Occipital lobe (tissue), 2 donors: ENCODE results near the gene VWA8. TPM values are rescaled to one million over a fixed set of nuclear protein-coding genes. Genes with fewer than 3 reads are reported as not detected.
"Not testable (repeated sequence)": the region's sequence is repeated elsewhere in the genome, so short reads cannot be mapped to it uniquely, and the experiment has no call there.

ENCODE experiments used
- DNase-seq: peaks from one replicate; lab custom pipeline; 2025; lab: John Stamatoyannopoulos, UW
- total RNA-seq: library from RNA; depleted of rRNA; stranded (reverse); fragments of >200 nt; gene quantifications from one replicate; pipeline ENCODE4 v1.2.3, GENCODE V29; 2014

The VWA8 gene
- total RNA-seq, 1 donor from 2014 or later, result 53.7 TPM

DNA sequence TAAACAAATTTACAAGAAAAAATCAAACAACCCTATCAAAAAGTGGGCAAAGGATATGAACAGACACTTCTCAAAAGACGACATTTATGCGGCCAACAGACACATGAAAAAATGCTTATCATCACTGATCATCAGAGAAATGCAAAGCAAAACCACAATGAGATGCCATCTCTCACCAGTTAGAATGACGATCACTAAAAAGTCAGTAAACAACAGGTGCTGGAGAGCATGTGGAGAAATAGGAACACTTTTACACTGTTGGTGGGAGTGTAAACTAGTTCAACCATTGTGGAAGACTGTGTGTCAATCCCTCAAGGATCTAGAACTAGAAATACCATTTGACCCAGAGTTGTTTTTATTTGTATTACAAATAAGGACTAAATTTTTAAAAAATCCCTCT, 215.4 kb downstream of the VWA8 start:
- DNase-seq, result not testable (repeated sequence)

DNA sequence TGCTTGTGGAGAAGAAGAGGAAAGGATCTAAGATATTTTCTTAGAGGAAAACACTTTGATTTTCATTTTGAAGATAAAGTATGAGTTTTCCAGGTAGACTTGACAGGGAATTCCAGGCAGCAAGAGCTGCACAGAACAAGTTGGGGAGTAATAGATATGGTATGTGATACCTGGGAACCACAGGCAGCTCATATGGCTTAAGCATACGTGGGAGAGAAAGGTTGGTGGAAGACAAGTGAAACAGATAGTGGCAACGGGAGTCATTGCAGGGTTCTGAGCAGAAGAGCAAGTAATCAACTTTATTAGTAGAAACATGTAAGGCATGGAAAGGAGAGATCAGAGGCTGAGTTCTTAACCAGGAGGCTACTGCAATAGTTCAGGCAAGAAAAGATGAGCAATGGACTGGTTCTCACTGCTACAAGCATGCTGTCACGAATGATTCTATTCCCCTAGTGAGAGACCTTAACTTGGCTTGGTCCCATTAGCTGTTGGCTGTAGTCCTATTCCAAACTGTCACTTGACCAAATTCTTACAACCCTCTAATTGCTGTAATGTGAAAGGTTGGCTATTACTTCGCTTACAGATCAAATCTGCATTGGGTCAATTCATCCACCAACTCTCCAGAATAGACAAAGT, 217.9 kb downstream of the VWA8 start:
- DNase-seq, result no peak

GRCh38 chr13:41740479-41740878, 220.4 kb downstream of the VWA8 start:
- no peak for DNase-seq

DNA sequence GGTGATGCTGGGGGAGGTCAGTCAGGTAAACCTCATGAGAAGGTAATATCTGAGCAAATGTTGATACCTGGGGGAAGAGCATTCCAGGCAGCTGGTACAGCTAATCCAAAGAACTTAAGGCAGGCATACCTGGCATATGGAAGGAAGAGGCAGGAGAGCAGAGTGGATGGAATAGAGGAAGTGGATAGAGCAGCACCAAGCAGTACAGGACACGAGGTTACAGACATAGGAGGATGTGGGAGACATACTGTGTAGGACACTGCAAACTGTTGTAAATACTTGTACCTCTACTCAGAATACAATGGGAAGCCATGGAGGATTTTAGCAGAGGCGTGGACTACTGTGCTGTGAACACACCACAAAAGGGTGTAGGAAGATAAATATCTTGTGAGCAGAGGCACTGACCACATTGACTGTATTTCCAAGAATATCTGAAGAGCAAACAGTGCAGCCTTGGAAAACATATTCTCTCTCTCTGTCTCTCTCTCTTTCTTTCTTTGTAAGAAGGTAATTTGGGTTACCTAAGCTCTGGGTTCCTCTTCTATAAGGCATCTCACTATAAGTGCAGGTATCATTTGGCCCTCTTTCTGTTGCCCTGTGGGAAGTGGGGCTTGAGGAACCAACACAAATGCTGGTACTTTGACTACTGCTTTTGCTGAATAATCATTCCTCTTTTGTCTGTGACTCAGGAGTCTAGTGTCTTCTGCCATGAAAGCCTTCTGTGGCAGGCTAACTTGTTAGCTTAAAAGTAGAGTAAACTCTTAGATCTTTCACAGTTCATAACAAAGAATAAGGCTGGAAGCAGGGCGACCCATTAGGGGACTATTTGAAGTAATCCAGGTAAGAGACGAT, 238.0 kb downstream of the VWA8 start:
- no peak for DNase-seq

DNA sequence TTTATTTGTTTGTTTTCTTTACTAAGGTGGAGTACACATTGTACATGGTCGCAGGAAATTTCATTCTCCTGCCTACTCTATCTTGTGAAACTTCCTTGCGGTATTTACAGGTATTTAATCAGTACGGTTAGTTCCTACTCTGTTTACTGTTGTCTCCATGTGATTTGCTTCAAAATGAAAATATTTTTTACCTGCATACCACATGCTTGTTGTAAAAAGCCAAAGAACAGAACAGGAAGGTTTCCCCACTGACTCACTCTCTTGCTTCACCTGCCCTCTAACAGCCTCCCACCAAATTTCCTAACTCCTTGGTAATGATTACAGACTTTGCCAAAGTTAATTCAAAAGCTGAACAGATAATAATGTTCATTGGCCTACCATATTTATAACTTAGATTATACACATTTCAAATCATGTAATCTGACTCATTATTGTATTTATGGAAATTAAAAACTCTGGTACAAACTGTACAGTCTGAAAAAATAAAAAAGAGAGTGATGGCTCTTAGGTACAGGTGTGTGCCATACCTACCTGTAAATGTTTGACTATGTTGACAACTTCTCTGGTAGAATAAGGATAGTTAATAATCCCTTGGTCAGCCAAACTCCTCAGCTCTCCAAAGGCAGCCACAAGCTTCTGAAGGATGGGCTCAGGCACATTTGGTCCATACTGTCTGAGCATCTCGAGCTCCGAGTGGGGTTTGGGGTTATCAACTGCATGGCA, 239.9 kb downstream of the VWA8 start:
- DNase-seq, result no peak

DNA sequence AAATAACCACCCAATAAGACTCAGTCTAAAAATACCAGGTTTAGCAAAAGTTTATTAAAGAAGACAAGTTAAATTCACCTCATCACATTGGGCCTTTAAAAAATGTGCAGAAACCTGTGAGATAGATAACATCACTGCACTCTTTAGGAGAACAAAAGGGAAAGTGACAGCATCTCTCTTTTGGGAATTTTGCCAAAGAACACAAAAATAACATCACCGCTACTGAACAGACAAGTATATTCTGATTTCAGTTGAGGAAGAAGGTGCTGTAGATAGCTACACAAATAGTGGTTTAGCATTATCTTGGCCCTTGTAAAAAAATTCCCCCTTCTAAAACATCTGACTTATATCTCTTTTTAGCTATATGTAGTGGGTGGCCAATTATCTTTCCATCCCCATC, 244.7 kb downstream of the VWA8 start:
- DNase-seq, result no peak

DNA sequence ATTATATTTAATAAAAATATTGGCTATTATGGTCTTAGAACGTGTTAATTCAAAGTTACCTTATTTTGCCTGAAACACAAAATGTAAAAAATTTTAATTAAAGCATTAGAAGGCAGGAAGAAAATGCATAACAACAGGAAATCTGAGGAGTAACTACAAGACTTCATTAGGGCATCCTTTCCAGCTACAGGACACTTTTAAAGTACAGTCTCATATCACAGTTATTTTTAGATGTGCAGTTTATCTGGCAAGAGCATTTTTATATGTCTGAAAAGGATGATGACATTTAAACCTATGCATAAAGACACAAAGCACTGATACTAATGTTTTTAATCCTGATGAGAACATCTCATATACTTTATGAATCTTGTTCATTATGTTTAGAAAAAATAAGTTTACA, 247.5 kb downstream of the VWA8 start:
- DNase-seq, result no peak

- no peak for DNase-seq
Measured at GRCh38 chr13:41710771-41711170, 250.1 kb downstream of the VWA8 start.

GRCh38 chr13:41709511-41709910, 251.4 kb downstream of the VWA8 start:
- no peak for DNase-seq

DNA sequence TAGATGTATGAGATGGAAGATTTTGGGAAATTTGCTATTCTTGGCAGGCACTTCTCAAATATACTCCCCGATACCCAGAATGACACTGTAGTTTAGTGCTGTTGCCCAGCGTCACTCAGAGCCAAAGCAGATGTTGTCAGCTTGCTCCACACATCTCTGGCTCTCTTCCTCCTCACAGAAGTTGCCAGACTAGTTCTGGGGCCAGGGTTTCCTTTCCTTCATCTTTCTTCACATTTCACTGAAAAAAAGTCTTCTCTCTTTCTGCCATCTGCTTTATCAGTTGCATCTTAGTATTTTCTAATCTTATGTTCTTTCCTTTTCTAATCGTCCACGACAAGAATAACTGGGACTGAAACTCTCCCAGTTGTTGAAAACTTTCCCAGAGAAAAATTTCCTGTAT, 252.2 kb downstream of the VWA8 start:
- no peak for DNase-seq

DNA sequence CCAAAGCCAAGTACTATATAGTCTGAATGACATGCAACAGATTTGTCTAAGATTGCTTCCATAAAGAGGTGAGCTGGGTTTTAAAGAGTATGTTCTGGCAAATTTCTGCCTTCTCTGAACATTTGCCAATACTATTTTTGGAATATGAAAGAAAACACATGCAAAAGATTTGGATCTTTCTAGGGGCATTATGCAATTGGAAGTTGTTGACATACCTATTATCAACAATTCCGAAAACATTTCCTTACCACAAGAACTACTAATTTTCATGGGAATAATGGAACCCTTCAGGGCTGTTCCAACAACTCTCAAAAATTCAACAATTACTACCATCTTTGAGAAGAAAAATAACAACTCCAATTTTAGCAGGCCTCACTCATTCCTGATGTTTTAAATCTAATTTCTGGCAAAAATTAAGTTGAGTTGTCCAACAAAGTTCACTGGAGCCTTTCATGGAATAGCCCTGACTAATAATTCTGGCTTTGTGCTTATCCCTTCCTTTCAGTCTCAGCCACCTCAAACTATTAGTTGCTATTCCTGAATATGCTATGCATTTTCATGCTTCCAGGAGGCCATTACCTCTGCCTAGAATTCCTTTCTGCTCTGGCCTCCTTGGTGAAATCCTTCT, 253.6 kb downstream of the VWA8 start:
- DNase-seq, result no peak

GRCh38 chr13:41706152-41706551, 254.8 kb downstream of the VWA8 start:
- DNase-seq, result no peak

- no peak for DNase-seq
Measured at GRCh38 chr13:41702540-41702939, 258.4 kb downstream of the VWA8 start.

DNA sequence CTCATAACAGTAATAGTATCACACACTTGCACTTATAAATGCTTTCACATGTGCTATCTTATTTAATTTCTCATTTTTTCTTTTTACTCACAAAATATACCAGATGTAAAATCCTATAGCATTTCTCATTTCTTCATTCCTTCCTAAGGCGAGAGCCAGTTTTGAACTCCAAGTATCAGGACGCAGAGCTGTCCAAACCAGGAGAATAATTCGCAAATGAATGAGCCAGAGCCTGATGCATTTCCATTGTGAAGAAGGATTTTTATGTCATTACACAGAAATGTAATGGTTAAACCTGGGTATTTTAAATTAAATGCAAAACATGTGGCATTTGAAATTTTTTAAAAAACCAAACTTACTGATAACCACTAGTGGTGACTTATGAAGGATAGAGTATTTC, 259.2 kb downstream of the VWA8 start:
- DNase-seq, result no peak

DNA sequence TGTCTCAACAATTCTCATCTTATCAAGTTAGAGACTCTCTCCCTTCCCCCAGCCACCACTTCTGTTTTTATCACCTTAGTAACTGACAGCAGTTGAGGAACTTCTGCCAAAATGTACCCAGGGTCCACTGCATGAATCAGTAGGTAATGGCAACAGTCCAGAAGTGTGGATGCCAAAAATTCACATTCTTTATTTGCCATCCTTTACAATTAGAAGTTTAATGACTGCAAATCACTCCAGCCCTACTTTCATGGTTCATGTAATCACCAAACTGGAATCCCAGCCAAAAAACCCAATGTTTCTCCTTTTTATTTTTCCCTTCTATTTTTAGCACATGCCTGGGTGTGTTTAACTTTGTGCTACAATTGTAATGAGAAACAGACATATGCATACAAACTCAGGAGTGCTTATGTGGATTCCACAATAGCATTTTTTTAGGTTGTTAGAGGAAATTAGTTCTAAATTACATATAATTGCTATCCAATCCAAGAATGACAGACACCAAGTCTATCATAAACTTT, 260.1 kb downstream of the VWA8 start:
- no peak for DNase-seq

- DNase-seq, result no peak
Measured at GRCh38 chr13:41699759-41700158, 261.1 kb downstream of the VWA8 start.

DNA sequence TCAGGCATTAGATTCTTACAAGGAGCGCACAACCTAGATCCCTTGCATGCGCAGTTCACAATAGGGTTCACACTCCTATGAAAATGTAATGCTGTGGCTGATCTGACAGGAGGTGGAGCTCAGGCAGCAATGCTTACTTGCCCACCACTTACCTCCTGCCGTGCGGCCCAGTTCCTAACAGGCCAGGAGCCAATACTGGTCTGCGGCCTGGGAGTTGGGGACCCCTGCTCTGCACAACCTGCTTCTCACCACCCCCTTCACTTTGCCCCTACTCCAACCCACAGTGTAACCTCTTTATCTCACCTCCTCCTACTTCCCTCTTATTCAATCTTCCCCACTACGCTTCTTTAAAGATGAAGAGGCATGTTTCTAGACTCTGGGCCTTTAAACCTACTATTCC, 263.3 kb downstream of the VWA8 start:
- DNase-seq, result no peak

DNA sequence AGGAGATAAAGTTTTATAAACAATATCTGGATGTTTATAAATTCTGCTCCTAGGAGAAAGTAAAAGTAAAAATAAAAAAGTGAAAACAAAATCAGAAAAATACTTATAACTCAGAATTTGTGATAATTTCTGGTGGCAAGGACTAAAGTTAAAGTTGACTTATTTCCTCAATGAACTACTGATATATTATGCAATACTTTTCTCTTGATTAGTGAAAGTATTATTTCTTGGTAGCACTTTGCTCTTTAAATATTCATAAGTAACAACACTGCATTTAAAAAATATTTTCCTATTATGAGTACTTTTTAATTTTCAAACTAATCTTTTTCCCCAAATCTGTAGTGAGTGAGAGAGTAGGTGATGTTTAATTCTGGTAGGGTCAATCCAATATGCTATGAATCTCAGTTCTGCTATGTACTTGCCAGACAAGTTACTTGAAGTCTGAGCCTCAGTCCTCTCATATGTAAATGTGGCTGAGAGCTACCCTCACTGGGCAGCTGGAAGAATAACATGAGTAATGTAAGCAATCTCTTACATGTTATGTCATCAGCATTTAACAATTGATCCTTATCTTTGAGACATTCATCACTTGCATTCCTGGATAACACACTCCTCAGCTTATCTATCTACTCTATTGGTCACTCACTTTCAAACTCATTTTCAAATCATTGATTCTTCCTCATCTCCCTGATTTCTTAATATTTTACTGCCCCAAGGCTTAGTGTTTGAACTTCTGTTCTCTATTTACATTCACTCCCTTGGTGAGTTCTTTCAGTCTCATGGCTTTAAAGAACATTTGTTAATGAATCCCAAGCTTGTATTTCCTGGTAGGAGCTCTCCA, 264.5 kb downstream of the VWA8 start:
- no peak for DNase-seq

DNA sequence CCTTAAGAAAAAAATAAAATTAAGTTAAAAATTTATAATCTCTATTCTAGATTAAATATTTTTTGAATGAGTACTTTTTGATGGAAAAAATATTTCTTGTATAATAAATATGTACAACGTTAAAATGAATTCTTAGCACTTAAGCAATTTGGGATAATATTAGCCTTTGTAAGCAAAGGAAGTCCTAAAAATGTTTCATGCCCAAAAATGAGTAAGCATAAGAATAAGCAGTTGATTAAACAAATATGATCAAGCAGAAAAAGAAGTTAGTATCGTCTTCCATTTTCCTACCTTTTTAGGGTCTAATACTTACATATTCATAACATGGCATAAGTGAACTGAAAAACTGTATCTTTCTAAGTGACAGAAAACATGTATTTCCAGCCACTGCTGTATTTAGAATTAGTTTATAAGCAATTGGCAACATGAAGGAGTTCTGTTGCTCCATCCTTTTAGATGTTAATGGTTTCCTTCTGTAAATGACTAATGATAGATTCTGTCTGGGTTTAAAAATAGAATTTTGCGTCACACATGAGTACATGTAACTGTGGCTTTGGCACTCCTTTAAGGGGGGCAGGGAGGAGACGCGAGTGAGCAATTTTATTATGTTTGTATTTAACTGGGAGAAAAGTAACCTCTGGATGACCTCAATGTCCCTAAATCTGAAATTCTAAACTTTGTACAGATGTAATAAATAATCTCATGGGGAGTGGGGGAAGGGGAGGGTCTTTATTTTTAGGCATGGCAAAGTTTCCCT, 266.2 kb downstream of the VWA8 start:
- DNase-seq, result no peak

DNA sequence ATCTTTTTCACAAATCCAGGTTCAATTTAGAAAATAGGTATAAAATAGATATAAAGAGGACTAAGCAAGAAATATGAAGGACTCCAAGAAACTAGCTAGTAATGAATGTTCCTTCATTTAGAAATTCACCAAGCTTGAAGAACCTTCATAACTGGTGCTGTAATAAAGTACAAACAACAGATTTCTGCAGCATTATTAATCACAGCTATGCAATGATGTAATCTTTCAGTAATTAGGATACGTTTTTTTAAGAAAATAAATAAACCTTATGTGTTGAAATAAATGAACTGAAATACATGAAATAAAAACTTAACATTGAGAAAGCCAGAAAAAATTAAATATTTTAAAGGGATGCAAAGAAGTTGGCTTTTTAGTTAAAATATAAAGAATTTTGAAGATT, 267.5 kb downstream of the VWA8 start:
- no peak for DNase-seq
